KMS-11 (cell line): ENCODE measurements around the gene TPM4.

Source experiments
- H2AFZ ChIP-seq: fragments of 200-600 bp; sonication (generic); 2 replicates; pipeline ENCODE4 v1.6.1; 2016; ENCODE audit warnings: antibody characterized with exemption, mixed run types, low read depth
- H3K27ac ChIP-seq: fragments of 200-600 bp; sonication (generic); 2 replicates; pipeline ENCODE4 v1.6.1; 2016; ENCODE audit warnings: mild to moderate bottlenecking, mixed run types
- H3K27me3 ChIP-seq: fragments of 200-600 bp; sonication (generic); 2 replicates; pipeline ENCODE4 v1.6.1; 2017; ENCODE audit warnings: mild to moderate bottlenecking, low read depth, mixed run types, moderate library complexity; ENCODE audit not compliant: insufficient read depth
- H3K36me3 ChIP-seq: fragments of 200-600 bp; sonication (generic); 2 replicates; pipeline ENCODE4 v1.6.1; 2017; ENCODE audit warnings: mild to moderate bottlenecking, mixed run types; ENCODE audit not compliant: insufficient read depth
- H3K4me1 ChIP-seq: fragments of 200-600 bp; sonication (generic); 2 replicates; pipeline ENCODE4 v1.6.1; 2016; ENCODE audit warnings: mild to moderate bottlenecking, low read depth, mixed run types; ENCODE audit not compliant: poor library complexity, severe bottlenecking
- H3K4me2 ChIP-seq: fragments of 200-600 bp; sonication (generic); 2 replicates; pipeline ENCODE4 v1.7.0; 2016; ENCODE audit warnings: mild to moderate bottlenecking, mixed run types
- H3K4me3 ChIP-seq: fragments of 200-600 bp; sonication (generic); IDR thresholded peaks from 2 replicates; pipeline ENCODE4 v1.6.1; 2017; ENCODE audit warnings: low read depth, low read length, mixed read lengths; ENCODE audit not compliant: insufficient read depth
- H3K79me2 ChIP-seq: fragments of 200-600 bp; sonication (generic); 2 replicates; pipeline ENCODE4 v1.6.1; 2016; ENCODE audit warnings: low read depth, mixed run types; ENCODE audit not compliant: insufficient read depth
- H3K9ac ChIP-seq: fragments of 200-600 bp; sonication (generic); 2 replicates; pipeline ENCODE4 v1.6.1; 2016; ENCODE audit warnings: mild to moderate bottlenecking, mixed run types
- H4K20me1 ChIP-seq: fragments of 200-600 bp; sonication (generic); 2 replicates; pipeline ENCODE4 v1.6.1; 2016; ENCODE audit warnings: mild to moderate bottlenecking, mixed run types; ENCODE audit not compliant: insufficient read depth
- TF ChIP-seq, protein P1 (sequence below): fragments of 200-600 bp; sonication (generic); conservative IDR thresholded peaks from 2 replicates; pipeline ENCODE4 v1.6.1; 2017; ENCODE audit warnings: low read depth, mild to moderate bottlenecking, antibody characterized with exemption, low read length, moderate library complexity, mixed read lengths

The TPM4 gene

DNA sequence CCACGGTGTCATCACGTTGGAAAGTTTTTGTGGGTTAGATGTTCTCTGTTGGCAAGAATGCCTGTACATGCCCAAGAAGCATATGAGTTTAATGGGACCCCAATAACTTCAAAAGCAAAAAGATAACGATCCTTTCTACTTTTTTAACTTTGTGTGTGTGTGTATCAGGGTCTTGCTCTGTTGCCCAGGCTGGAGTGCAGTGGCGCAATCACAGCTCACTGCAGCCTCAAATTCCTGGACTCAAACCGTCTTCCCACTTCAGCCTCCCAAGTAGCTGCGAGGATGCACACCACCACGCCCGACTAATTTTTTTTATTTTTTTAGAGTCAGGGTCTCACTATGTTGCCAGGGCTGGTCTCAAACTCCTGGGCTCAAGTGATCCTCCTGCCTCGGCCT, 34.3 kb upstream of the TPM4 start:
- H3K4me2 ChIP-seq: no peak overlapping the region; the same call in 1 of the 2 replicates
- no peaks in the 10 kb centered on the region for H3K36me3 ChIP-seq
- peaks cover 4% of the 10 kb centered on the region for H3K4me1 ChIP-seq
- peaks cover 16% of the 10 kb centered on the region; the same call in 1 of the 2 replicates for H3K27me3 ChIP-seq
- H3K9ac ChIP-seq: no peak overlapping the region
- no peak overlapping the region for H3K27ac ChIP-seq
- no peak overlapping the region for H2AFZ ChIP-seq
- H4K20me1 ChIP-seq: no peaks in the 10 kb centered on the region
- no peaks in the 10 kb centered on the region for H3K79me2 ChIP-seq
- H3K4me3 ChIP-seq: no peak overlapping the region
- TF ChIP-seq, protein P1, sequence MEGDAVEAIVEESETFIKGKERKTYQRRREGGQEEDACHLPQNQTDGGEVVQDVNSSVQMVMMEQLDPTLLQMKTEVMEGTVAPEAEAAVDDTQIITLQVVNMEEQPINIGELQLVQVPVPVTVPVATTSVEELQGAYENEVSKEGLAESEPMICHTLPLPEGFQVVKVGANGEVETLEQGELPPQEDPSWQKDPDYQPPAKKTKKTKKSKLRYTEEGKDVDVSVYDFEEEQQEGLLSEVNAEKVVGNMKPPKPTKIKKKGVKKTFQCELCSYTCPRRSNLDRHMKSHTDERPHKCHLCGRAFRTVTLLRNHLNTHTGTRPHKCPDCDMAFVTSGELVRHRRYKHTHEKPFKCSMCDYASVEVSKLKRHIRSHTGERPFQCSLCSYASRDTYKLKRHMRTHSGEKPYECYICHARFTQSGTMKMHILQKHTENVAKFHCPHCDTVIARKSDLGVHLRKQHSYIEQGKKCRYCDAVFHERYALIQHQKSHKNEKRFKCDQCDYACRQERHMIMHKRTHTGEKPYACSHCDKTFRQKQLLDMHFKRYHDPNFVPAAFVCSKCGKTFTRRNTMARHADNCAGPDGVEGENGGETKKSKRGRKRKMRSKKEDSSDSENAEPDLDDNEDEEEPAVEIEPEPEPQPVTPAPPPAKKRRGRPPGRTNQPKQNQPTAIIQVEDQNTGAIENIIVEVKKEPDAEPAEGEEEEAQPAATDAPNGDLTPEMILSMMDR: no peak

DNA sequence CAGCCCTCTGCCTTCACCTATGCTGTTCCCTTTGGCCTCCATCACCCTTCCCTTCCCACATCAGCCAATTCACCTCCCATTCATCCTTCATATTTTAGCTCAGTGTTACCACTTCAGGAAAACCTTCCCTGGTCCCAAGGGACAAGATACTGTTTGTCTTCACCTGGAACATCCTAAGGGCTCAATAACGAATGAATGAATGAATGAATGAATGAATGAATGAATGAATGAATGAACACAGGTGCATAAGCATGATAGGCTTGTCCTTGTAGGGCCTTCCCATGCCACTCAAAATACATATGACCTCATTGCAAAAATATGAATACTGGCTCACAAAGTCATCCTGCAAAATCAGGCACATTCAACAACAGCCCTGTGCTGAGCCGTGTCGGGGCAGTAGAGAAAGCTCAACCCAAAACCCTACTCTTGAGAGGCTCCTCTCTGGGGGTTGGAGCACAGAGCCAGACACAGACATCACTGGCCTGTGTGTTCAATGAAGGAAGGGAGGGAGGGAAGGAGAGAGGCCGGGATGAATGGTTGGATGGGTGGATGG, 33.7 kb upstream of the TPM4 start:
- no peaks in the 10 kb centered on the region for H3K79me2 ChIP-seq
- H3K4me3 ChIP-seq: no peak overlapping the region
- no peaks in the 10 kb centered on the region for H3K36me3 ChIP-seq
- H3K9ac ChIP-seq: no peak overlapping the region
- no peak overlapping the region for H3K4me2 ChIP-seq
- TF ChIP-seq, protein P1: no peak
- H3K27me3 ChIP-seq: peaks cover 18% of the 10 kb centered on the region; the same call in 1 of the 2 replicates
- H4K20me1 ChIP-seq: no peaks in the 10 kb centered on the region
- H2AFZ ChIP-seq: no peak overlapping the region
- H3K4me1 ChIP-seq: peaks cover 4% of the 10 kb centered on the region
- H3K27ac ChIP-seq: no peak overlapping the region

DNA sequence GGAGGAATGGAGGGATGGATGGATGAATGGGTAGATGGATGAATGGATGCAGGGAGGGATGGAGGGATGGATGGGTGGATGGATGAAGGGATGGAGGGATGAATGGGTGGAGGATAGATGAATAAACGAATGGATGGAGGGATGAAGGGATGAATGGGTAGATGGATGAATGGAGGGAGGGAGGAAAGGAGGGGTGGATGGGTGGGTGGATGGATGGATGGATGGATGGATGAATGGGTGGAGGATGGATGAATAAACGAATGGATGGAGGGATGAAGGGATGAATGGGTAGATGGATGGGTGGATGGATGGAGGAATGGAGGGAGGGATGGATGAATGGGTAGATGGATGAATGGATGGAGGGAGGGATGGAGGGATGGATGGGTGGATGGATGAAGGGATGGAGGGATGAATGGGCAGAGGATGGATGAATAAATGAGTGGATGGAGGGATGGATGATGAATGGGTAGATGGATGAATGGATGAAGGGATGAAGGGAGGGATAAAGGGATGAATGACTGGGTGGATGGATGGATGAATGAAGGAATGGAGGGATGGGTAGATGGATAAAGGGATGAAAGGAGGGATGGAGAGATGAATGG, 33.0 kb upstream of the TPM4 start:
- Histone ChIP-seq H3K4me2 (no peak overlapping the region), H3K27me3 (peaks cover 18% of the 10 kb centered on the region; the same call in 1 of the 2 replicates), H3K4me3 (no peak overlapping the region), H2AFZ (no peak overlapping the region), H3K9ac (no peak overlapping the region), H3K27ac (no peak overlapping the region), H3K79me2 (no peaks in the 10 kb centered on the region), H3K36me3 (no peaks in the 10 kb centered on the region), H3K4me1 (peaks cover 4% of the 10 kb centered on the region), H4K20me1 (no peaks in the 10 kb centered on the region)
- TF ChIP-seq, protein P1: no peak

DNA sequence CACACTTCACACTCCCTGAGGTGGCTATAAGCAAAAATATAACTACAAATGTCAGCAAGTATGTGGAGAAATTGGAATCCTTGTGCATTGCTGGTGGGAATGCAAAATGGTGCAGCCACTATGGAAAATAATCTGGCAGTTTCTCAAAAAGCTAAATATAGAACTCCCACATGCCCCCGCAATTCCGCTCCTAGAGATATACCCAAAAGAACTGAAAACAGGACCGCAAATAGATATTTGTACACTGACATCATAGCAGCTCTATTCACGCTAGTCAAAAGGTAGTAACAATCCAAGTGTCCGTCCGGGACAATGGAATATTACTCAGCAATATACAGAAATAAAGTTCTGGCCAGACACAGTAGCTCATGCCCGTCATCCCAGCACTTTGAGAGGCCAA, 31.5 kb upstream of the TPM4 start:
- Histone ChIP-seq H4K20me1 (no peaks in the 10 kb centered on the region), H2AFZ (no peak overlapping the region), H3K36me3 (no peaks in the 10 kb centered on the region), H3K79me2 (no peaks in the 10 kb centered on the region), H3K4me2 (no peak overlapping the region), H3K4me3 (no peak overlapping the region), H3K9ac (no peak overlapping the region), H3K27me3 (peaks cover 25% of the 10 kb centered on the region; the same call in 1 of the 2 replicates), H3K4me1 (peaks cover 4% of the 10 kb centered on the region), H3K27ac (no peak overlapping the region)
- TF ChIP-seq, protein P1: no peak
